GM12878 (cell line): ENCODE measurements around the gene HINFP. TPM values are rescaled to one million over a fixed set of nuclear protein-coding genes. Genes with fewer than 3 reads are reported as not detected.

Experiments
- ATAC-seq: fragments of 200-7000 bp; cut with Tn5 transposase; 3 replicates; pipeline ENCODE4 v1.9.1; 2020; ENCODE audit warnings: mild to moderate bottlenecking, moderate library complexity
- BruUV-seq: library from RNA; stranded (reverse); fragments of 400-500 nt; replicated peaks from 2 replicates; lab custom pipeline; 2021; lab: Mats Ljungman, UMichigan
- CTCF ChIA-PET: fragments of 300-600 bp; sonication (Branson Sonifier 250); formaldehyde crosslinking; extraction: SDS; loops from one replicate; lab custom pipeline; 2021; ENCODE audit warnings: inconsistent platforms; lab: Yijun Ruan, JAX
- POLR2A ChIA-PET: fragments of 350-600 bp; formaldehyde crosslinking; extraction: SDS; loops from one replicate; lab custom pipeline; 2021; ENCODE audit warnings: inconsistent platforms; lab: Charles Lee
- RAD21 ChIA-PET: fragments of 300-600 bp; sonication (Branson Sonifier 250); formaldehyde crosslinking; loops from one replicate; lab custom pipeline; 2023; ENCODE audit warnings: antibody characterized with exemption; ENCODE audit not compliant: unreplicated experiment; lab: Charles Lee
- SMC1A ChIA-PET: fragments of 300-600 bp; sonication (Branson Sonifier 250); formaldehyde crosslinking; loops from one replicate; lab custom pipeline; 2023; ENCODE audit not compliant: unreplicated experiment, uncharacterized antibody; lab: Charles Lee
- DNase-seq: peaks from one replicate; pipeline ENCODE4 v3.0.0-alpha.2; 2011; ENCODE audit warnings: low read depth, low spot score
- FAIRE-seq: peaks from 3 replicates; lab custom pipeline; 2011; peaks lifted over from hg19 to GRCh38; lab: Jason Lieb, UNC
- H2AFZ ChIP-seq: 2 replicates; pipeline ENCODE4 v1.6.0; 2011; ENCODE audit warnings: low read depth, low read length, control low read depth; ENCODE audit not compliant: control insufficient read depth
- H3K27ac ChIP-seq: 2 replicates; pipeline ENCODE4 v1.5.1; 2011; ENCODE audit warnings: control low read depth; ENCODE audit not compliant: control insufficient read depth, insufficient read depth
- H3K27me3 ChIP-seq, 2 experiments: replicated peaks in 1 of 2; 2 replicates each; pipeline versions ENCODE4 v1.6.0 to v1.6.1; 2011; ENCODE audit warnings: low read length in 1 of 2; ENCODE audit not compliant: control insufficient read depth in 2 of 2, insufficient read depth in 2 of 2
- H3K36me3 ChIP-seq, 2 experiments: 2 replicates each; pipeline ENCODE4 v1.5.1; 2011; ENCODE audit warnings: low read length in 1 of 2; ENCODE audit not compliant: control insufficient read depth in 2 of 2, insufficient read depth in 2 of 2
- H3K4me1 ChIP-seq: 2 replicates; pipeline ENCODE4 v1.6.1; 2011; ENCODE audit warnings: mild to moderate bottlenecking, low read length, moderate library complexity, mixed read lengths; ENCODE audit not compliant: control insufficient read depth, insufficient read depth
- H3K4me2 ChIP-seq: 2 replicates; pipeline ENCODE4 v1.6.0; 2011; ENCODE audit warnings: control low read depth; ENCODE audit not compliant: control insufficient read depth, insufficient read depth
- H3K4me3 ChIP-seq: fragments of 200-600 bp; sonication (generic); 2 replicates; pipeline ENCODE4 v1.5.1; 2016
- H3K79me2 ChIP-seq: 2 replicates; pipeline ENCODE4 v1.6.0; 2011; ENCODE audit warnings: low read length; ENCODE audit not compliant: control insufficient read depth, insufficient read depth
- H3K9ac ChIP-seq: 2 replicates; pipeline ENCODE4 v1.8.0; 2011; ENCODE audit warnings: low read length, control low read depth, mixed read lengths; ENCODE audit not compliant: control insufficient read depth, insufficient read depth
- H3K9me3 ChIP-seq: replicated peaks from 3 replicates; pipeline ENCODE4 v1.5.1; 2011; ENCODE audit warnings: mild to moderate bottlenecking, low read length; ENCODE audit not compliant: control insufficient read depth, insufficient read depth
- H4K20me1 ChIP-seq: 2 replicates; pipeline ENCODE4 v1.6.0; 2011; ENCODE audit not compliant: control insufficient read depth, insufficient read depth
- CHD1 ChIP-seq: IDR thresholded peaks from 2 replicates; pipeline ENCODE4 v1.6.1; 2012; ENCODE audit warnings: low read depth, low read length, improper control_type of control experiment
- GATAD2B ChIP-seq: fragments of 450-650 bp; conservative IDR thresholded peaks from 2 replicates; pipeline ENCODE4 v1.6.1; 2017; ENCODE audit warnings: low read depth, mild to moderate bottlenecking, moderate library complexity
- JUNB ChIP-seq: IDR thresholded peaks from 2 replicates; pipeline ENCODE4 v1.6.1; 2016; ENCODE audit warnings: antibody characterized with exemption, mild to moderate bottlenecking
- NFYB ChIP-seq: IDR thresholded peaks from 2 replicates; pipeline ENCODE4 v1.6.1; 2011; ENCODE audit warnings: low read depth, mild to moderate bottlenecking, low read length, improper control_type of control experiment, moderate library complexity; ENCODE audit not compliant: insufficient read depth
- PAX5 ChIP-seq: IDR thresholded peaks from 2 replicates; pipeline ENCODE4 v1.6.1; 2011; ENCODE audit warnings: low read depth, low read length, borderline replicate concordance
- POLR2A ChIP-seq: IDR thresholded peaks from 2 replicates; pipeline ENCODE4 v1.6.1; 2011; ENCODE audit warnings: low read depth, mild to moderate bottlenecking, low read length
- POU2F2 ChIP-seq: IDR thresholded peaks from 3 replicates; pipeline ENCODE4 v1.6.1; 2011; ENCODE audit warnings: low read depth, mild to moderate bottlenecking, low read length, borderline replicate concordance
- RFX5 ChIP-seq: IDR thresholded peaks from 2 replicates; pipeline ENCODE4 v1.6.1; 2011; ENCODE audit warnings: low read depth, low read length, improper control_type of control experiment
- SIN3A ChIP-seq: IDR thresholded peaks from 2 replicates; pipeline ENCODE4 v1.6.1; 2012; ENCODE audit warnings: low read depth, low read length, improper control_type of control experiment
- SREBF1 ChIP-seq: IDR thresholded peaks from 2 replicates; pipeline ENCODE4 v1.6.1; 2012; ENCODE audit warnings: mild to moderate bottlenecking, low read length
- WGBS: methylation state at CpG from one replicate; pipeline ENCODE4 v1.1.6; 2016; ENCODE audit warnings: low lambda C conversion rate; ENCODE audit not compliant: insufficient replicate concordance, insufficient coverage; ENCODE audit errors: missing lambda C conversion rate; 5-methylcytosine and 5-hydroxymethylcytosine counted together
- in situ Hi-C: fragments of 300-500 bp; cut with MboI; formaldehyde crosslinking; loops from 9 replicates; pipeline ENCODE4 v1.14.3; 2018; ENCODE audit warnings: mixed read lengths
- intact Hi-C: fragments of 100-400 bp; cut with micrococcal nuclease; formaldehyde crosslinking; loops from one replicate; pipeline ENCODE4 v1.14.2; 2022; ENCODE audit not compliant: unreplicated experiment
- polyA plus RNA-seq, 11 experiments: library from polyadenylated mRNA; depleted of rRNA in 4 of 11; unstranded in 6 of 11; stranded (reverse) in 5 of 11; fragments of >200 nt; fragmentation: Nextera tagmentation in 4 of 11; fragmentation: Illumina TruSeq in 1 of 11; extraction: Ambion mirVana in 4 of 11; extraction: Trizol in 1 of 11; gene quantifications; 1 replicate in 1 of 11; 2 replicates in 10 of 11; pipeline versions ENCODE4 v1.2.1 to v1.2.3, GENCODE V29; 2011 to 2016; ENCODE audit warnings: inconsistent platforms in 2 of 11, missing spikeins in 2 of 11, low read depth in 1 of 11
- total RNA-seq, 4 experiments: library from RNA; depleted of rRNA in 3 of 4; stranded (reverse); fragments of >200 nt in 3 of 4; fragmentation: Illumina TruSeq in 1 of 4; extraction: Trizol in 1 of 4; gene quantifications; 2 replicates each; pipeline versions ENCODE4 v1.2.1 to v1.2.3, GENCODE V29; 2013 to 2021
- TF ChIP-seq, protein P1 (sequence below): fragments of 450-650 bp; IDR thresholded peaks from 2 replicates; pipeline ENCODE4 v1.6.1; 2018; ENCODE audit warnings: mild to moderate bottlenecking, low read depth, moderate library complexity; ENCODE audit not compliant: partially characterized antibody

The HINFP gene
- total and polyA plus RNA-seq, 10 of the 15 experiments (the other 5 are each of a cell fraction or from before 2014, with no cell fraction given): 13.1 to 26.3 (median 18.6) TPM

DNA sequence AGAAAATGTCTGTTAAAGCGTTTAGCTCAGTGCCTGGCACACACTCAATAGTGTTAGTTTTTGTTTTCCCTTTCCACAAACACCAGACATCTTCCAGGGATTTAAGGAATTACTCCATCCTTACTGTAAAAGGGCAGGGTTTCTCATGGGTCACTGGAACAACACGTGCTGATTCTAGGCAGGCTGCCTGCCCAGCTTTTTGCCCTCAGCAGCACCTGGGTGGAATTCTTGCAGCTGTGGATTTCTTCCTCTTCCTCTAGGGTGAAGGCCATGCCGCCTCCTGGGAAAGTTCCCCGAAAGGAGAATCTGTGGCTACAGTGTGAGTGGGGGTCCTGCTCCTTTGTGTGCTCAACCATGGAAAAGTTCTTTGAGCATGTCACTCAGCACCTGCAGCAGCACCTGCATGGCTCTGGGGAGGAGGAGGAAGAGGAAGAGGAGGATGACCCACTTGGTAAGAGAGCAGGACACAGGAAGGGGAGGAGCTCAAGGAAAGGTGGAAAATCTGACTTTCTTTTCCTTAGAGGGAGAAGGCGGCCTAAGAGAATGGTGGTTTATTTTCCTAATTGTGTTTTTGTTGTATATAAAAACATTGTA is 5.4 kb downstream of the HINFP start:
- H3K79me2 ChIP-seq: peaks cover 17% of the 10 kb centered on the region
- BruUV-seq: no TSS peak
- no peak overlapping the region for H3K9ac ChIP-seq
- H3K27me3 ChIP-seq: no peaks in the 10 kb centered on the region
- H4K20me1 ChIP-seq: no peaks in the 10 kb centered on the region
- intact Hi-C loops: no loop called here
- whole genome bisulfite sequencing: 97% methylated on average over 5 of the region's 5 CpGs
- ChIA-PET CTCF (interaction anchor here (0.5 to 1.2 kb wide), 7 partner anchors 8 to 175 kb away, joined by 3 to 4 read pairs (median 3); no protein-coding TSS in a partner anchor), RAD21 (interaction anchor here (0.7 kb wide), 1 partner anchor 1558 kb away, joined by 3 read pairs; no protein-coding TSS in a partner anchor), SMC1A (interaction anchor here (1.8 kb wide), 1 partner anchor 17 kb away, joined by 5 read pairs; no protein-coding TSS in a partner anchor), POLR2A (no interaction called here)
- ATAC-seq (no peak), DNase-seq (no peak), FAIRE-seq (no peak)
- H3K27ac ChIP-seq: no peak overlapping the region
- no peak overlapping the region for H3K4me2 ChIP-seq
- H3K9me3 ChIP-seq: no peaks in the 10 kb centered on the region
- 0 out of 2 replicates have a peak, but pooled peaks cover 6% of the 10 kb centered on the region for H3K4me1 ChIP-seq
- in situ Hi-C loops: no loop called here
- peaks cover 0 to 16% of the 10 kb centered on the region in 2 experiments for H3K36me3 ChIP-seq
- TF ChIP-seq JUNB: no peak
- no peak for TF ChIP-seq NFYB
- no peak for TF ChIP-seq GATAD2B
- TF ChIP-seq SIN3A: no peak
- no peak for TF ChIP-seq RFX5
- no peak for TF ChIP-seq SREBF1
- no peak for TF ChIP-seq POLR2A
- TF ChIP-seq PAX5: no peak
- no peak for TF ChIP-seq CHD1
- TF ChIP-seq POU2F2: no peak
- TF ChIP-seq, protein P1, sequence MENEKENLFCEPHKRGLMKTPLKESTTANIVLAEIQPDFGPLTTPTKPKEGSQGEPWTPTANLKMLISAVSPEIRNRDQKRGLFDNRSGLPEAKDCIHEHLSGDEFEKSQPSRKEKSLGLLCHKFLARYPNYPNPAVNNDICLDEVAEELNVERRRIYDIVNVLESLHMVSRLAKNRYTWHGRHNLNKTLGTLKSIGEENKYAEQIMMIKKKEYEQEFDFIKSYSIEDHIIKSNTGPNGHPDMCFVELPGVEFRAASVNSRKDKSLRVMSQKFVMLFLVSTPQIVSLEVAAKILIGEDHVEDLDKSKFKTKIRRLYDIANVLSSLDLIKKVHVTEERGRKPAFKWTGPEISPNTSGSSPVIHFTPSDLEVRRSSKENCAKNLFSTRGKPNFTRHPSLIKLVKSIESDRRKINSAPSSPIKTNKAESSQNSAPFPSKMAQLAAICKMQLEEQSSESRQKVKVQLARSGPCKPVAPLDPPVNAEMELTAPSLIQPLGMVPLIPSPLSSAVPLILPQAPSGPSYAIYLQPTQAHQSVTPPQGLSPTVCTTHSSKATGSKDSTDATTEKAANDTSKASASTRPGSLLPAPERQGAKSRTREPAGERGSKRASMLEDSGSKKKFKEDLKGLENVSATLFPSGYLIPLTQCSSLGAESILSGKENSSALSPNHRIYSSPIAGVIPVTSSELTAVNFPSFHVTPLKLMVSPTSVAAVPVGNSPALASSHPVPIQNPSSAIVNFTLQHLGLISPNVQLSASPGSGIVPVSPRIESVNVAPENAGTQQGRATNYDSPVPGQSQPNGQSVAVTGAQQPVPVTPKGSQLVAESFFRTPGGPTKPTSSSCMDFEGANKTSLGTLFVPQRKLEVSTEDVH: no peak
- no peak overlapping the region for H3K4me3 ChIP-seq
- H2AFZ ChIP-seq: no peak overlapping the region
